GM13977 (cell line): ENCODE results near the gene UAP1L1.

Experiments used
- DNase-seq: peaks from one replicate; pipeline ENCODE4 v3.0.0; 2012; ENCODE audit warnings: low spot score
- in situ Hi-C: fragments of 300-500 bp; cut with MboI; formaldehyde crosslinking; loops from one replicate; pipeline ENCODE4 v1.12.0; 2022; ENCODE audit warnings: low sequenced_read_pairs, low pct_unique_long_range_greater_than_20kb, mixed read lengths, inconsistent platforms; ENCODE audit not compliant: unreplicated experiment
- TF ChIP-seq, protein P1 (sequence below): IDR thresholded peaks from 2 replicates; pipeline ENCODE4 v1.5.1; 2012; ENCODE audit warnings: mild to moderate bottlenecking, control low read depth; ENCODE audit not compliant: insufficient read depth; ENCODE audit errors: extremely low read depth, missing control alignments

The UAP1L1 gene

DNA sequence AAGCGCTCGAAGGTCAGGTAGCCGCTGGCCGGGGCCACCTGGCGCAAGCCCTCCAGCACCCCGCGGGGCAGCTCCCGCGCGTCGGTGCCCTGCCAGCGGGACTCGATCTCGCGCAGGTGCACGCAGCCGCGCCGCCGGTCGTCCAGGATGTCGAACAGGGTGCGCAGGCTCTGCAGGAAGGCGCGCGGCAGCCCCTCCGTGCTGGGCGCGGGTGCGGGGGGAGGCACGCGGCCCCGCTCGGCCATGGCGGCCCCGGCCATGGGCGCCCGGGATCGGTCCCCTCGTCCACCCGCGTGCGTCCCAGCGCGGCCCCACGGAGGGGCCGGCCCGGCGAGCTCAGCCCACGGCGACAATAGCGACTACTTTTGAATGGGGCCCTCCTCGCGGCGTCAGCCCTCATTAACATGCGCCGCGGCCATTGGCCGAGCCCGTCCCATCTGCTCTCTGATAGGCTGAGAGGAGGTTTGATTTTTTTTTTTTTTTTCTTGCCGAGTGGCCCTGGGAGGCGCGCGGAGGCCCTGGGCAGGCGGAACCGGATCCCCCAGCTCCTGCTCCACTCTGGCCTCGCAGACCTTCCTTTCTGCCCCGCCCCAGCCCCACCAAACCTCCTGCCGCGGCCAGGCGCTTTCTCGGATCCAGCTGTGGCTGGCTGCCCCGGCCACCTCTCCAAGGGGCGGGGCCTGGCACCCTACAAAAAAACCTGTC is 7.0 kb upstream of the UAP1L1 start, which contains the start of gene SAPCD2:
TSS of gene SAPCD2 (minus strand) at position 357 of the 705 bp plus-strand sequence. CDS start at position 260, 97 bp downstream.
- in situ Hi-C loops = no loop called here
- peak; percentile 95 for DNase-seq
- TF ChIP-seq, protein P1, sequence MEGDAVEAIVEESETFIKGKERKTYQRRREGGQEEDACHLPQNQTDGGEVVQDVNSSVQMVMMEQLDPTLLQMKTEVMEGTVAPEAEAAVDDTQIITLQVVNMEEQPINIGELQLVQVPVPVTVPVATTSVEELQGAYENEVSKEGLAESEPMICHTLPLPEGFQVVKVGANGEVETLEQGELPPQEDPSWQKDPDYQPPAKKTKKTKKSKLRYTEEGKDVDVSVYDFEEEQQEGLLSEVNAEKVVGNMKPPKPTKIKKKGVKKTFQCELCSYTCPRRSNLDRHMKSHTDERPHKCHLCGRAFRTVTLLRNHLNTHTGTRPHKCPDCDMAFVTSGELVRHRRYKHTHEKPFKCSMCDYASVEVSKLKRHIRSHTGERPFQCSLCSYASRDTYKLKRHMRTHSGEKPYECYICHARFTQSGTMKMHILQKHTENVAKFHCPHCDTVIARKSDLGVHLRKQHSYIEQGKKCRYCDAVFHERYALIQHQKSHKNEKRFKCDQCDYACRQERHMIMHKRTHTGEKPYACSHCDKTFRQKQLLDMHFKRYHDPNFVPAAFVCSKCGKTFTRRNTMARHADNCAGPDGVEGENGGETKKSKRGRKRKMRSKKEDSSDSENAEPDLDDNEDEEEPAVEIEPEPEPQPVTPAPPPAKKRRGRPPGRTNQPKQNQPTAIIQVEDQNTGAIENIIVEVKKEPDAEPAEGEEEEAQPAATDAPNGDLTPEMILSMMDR = no peak

GRCh38 chr9:137070906-137071275 is 6.4 kb upstream of the UAP1L1 start:
- TF ChIP-seq, protein P1 = no peak
- DNase-seq = peak; percentile 51
- in situ Hi-C loops = no loop called here

- TF ChIP-seq, protein P1 = no peak
- in situ Hi-C loops = no loop called here
- no peak for DNase-seq
These were observed 6.0 kb upstream of the UAP1L1 start for GRCh38 chr9:137071282-137071681.

- no peak for DNase-seq
- in situ Hi-C loops = no loop called here
- TF ChIP-seq, protein P1 = no peak
These were observed 3.3 kb upstream of the UAP1L1 start for GRCh38 chr9:137073992-137074399.

DNA sequence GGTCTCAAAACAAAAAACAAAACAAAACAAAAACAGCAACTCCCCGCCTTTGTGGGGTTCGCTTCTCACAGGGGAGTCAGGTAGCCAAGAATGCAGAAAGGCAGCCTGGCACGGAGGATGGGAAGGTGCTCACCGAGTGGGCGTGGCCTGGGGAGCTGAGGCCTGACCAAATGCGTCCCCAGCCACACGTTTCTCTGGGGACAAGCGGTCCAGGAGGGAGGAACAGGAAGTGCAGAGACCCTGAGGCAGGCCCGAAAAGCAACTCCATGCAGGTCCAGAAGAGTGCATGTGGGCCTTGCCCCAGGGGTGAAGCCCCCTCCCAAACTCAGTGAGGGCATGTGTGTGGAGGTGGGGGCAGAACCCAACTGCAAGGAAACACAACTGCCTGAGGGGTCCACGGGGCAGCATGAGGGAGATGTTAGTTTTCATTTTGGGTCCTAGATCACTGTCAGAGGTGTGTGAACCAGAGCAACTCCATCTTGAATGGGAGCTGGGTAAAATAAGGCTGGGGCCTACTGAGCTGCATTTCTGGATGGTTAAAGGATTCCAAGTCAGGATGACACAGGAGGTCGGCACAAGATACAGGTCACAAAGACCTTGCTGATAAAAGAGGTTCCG is 2.6 kb upstream of the UAP1L1 start:
- in situ Hi-C loops = no loop called here
- TF ChIP-seq, protein P1 = no peak
- DNase-seq = no peak

DNA sequence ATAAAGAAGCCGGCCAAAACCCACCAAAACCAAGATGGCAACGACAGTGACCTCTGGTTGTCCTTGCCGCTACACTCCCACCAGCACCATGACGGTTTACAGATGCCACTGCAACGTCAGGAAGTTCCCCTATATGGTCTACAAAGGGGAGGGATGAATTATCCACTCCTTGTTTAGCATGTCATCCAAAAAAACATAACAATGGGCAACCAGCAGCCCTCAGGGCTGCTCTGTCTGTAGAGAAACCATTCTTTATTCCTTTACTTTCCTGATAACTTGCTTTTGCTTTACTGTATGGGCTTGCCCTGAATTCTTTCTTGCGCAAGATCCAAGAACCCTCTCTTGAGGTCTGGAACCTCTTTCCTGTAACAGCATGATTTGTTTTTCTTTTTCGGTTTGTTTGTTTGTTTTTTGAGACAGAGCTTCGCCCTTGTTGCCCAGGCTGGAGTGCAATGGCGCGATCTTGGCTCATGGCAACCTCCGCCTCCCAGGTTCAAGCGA is 2.0 kb upstream of the UAP1L1 start:
- in situ Hi-C loops = no loop called here
- DNase-seq = no peak
- TF ChIP-seq, protein P1 = no peak
